HG02588 (cell line): ENCODE results near the gene CEMIP2.

Experiments used
- ATAC-seq: cut with Tn5 transposase; IDR thresholded peaks from one replicate; pipeline ENCODE4 v1.9.1; 2021; ENCODE audit warnings: mild to moderate bottlenecking, moderate library complexity; ENCODE audit not compliant: unreplicated experiment

CEMIP2 gene

DNA sequence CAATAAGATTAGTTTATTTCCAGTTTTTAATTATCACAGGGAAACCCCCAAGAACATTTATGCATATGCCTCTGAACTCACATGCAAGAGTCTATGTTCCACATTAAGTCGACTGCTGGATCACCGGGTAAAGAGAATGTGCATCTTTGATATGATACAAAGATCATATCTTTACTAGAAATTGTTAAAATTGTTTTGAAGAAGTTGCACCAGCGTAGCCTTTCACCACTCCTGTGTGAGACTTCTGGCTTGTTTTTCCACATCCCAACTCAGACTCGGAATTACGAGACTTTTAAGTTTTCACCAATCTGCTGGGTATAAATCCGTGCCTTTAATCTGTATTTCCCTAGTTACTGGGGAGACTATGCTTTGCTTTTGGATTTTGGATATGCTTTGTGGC, 113.2 kb downstream of the CEMIP2 start:
- ATAC-seq: no peak

DNA sequence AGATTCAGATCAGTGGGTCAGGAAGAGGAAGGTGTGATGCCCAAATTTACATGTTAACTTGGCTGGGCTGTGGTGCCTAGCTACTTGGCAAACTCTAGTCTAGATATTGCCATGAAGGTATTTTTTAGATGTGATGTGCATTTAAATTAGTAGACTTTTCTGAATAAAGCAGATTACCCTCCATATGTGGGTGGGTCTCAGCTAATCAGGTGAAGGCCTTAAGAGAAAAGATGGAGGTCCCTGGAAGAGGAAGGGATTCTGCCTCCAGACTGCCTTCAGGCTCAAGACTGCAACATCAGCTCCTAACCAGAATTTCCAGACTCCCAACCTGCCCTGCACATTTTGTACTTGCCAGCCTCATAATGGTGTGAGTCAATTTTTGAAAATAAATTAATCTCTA, 115.8 kb downstream of the CEMIP2 start:
- ATAC-seq: no peak

DNA sequence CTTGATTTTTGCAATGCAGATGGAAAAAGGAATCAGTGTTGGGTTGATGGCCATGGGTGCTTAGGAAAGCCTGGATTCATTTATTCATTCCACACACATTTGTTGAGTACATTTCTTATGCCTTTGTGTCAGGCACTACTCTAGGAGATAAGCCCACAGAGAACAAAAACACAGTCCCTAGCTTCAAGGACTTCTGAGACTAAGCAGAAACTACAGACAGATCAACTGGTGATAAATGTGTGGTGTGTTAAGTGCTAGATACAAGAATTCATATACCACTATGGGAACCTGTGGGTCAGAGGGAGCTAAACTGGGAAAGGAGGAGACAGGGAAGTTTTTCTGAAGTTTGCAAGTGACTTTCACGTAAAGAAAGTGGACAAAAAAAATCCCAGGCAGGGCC, 119.9 kb downstream of the CEMIP2 start:
- ATAC-seq: no peak

DNA sequence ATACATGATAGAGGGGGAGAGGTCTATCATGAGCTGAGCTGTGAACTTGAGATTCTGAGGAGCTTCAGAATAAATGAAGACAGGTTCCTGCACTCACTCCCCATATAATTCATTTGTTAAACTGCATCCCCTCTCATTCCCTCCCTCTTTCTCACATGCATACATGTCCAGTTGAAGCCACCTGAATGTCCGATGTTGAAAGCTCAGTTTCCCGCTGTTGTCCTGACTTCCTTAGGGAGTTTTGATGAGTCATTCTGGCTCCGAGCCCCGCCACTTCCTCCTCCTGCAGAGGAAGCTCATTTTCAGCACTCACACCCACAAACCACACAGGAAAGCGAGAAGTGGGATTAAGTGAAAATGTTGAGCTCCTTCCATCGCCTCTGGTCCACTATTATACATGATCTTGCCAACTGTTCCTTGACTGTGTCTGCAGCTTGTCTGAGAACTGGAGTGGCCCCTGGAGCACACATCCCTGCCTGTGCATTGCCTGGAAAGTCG, 121.2 kb downstream of the CEMIP2 start:
- peak; percentile 50 for ATAC-seq

DNA sequence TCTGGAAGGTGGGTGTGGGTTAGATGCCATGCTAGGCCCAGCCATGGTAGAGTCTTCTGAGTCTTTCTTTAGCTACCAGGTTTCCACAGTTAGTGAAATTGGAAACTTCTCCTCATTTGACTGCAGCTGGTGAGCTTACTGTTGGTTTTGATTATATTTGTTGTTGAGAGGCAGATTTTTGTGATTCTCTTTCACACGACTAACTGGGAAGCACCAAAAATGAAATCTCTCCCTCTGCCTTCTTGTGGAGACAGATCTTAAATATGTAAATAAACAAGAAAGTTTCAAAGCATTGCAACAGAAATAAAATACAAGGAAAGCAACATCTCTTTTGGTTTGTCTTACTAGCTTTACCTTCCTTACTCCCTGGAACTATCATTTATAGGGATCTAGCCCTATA, 122.2 kb downstream of the CEMIP2 start:
- ATAC-seq: no peak

DNA sequence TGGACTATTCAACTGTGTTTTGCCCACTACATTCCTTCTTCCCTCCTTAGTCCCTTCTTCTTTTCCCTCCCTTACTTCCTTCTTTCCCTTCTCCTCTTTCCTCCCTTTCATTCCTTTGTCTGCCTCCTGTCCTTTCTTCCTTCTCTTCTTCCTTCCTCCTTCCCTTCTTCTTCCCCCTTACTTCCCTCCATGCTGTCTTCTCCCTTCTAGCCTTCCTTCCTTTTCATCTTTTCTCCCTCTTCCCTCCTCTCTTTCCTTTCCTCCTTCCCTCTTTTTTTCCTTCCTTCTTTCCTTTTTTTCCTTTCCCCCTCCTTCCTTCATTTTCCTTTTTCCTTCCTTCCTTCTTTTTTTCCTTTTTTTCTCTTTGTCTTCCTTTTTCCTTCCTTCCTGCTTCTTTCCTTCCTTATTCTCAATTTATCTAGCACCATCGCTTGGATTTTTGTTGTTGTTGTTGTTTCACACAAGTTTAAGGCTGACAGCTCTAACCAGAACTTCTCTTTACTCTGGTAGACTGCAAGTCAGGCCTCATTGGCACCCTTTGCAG, 123.4 kb downstream of the CEMIP2 start:
- no peak for ATAC-seq

DNA sequence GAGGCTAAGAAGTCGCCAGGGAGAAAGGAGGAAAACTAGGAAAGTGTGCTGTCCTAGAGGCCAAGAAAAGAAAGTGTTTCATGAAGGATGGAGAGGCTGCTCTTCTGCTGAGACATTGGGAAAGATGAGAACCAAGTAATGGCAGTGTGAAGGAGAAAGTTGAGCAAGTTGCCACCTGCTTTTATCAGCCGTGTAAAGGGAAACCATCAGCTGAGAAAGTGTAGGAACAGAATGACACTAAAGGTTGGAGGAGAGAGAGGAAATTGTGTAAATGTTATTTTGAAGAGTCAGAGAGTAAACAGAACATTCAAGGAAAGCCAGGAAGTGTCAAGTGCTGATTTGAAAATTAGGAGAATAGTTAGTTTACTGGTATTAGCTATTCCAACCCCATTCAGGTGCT, 125.0 kb downstream of the CEMIP2 start:
- ATAC-seq: no peak

DNA sequence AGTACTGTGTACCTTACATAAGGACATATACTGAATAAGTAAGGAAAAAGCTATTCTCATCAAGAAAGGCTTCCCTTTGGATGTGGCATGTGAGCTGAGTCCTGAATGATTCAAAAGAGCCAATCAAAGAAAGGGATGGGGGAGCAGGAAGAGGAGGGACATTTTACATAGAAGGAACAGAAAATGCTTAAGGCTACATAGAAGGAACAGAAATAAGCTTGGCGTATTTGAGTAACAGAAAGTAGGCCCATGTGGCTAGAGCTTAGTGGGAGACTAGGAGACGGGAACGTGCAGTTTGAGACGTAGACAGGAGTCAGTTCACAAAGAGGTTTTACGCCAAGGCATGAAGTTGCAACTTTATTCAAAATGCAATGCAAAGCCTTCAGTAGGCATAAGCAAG, 126.3 kb downstream of the CEMIP2 start:
- ATAC-seq: no peak

DNA sequence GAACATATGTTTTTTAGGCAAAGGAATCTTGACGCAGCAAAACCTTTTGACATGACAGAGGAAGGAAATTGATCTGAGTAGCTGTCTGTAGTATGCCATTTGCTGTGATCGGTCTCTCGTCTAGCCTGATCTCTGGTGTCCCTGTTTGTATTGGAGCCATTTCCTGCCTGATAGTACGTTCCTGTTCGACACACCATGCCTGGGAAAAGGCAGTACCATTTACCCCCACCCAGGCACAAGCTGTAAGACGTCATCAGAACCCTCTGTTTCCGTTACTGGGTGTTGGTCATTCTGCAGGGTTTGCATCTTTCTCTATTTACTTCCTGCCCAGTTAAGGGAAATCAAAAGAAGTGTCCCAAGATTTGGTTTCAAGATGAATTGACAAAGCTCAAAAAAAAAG, 129.7 kb downstream of the CEMIP2 start:
- ATAC-seq: no peak

DNA sequence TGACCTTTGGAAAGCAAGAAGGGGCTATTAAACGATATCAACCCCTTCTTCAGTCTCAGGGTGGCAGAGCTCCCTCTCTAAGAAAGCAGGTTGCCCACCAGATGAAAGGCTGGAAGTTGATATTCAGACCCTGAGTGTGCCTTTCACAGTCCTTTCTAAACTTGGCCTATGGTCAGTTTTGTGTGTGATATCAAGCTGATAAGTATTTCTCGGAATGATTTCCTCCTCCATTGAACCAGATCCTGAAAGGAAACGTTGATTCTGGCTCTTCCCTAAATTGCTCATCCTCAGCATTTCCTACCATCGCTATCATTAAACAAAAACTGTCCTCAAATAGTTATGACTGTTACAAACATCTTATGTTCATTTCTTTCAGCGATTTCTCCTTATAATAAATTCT, 130.4 kb downstream of the CEMIP2 start:
- no peak for ATAC-seq

DNA sequence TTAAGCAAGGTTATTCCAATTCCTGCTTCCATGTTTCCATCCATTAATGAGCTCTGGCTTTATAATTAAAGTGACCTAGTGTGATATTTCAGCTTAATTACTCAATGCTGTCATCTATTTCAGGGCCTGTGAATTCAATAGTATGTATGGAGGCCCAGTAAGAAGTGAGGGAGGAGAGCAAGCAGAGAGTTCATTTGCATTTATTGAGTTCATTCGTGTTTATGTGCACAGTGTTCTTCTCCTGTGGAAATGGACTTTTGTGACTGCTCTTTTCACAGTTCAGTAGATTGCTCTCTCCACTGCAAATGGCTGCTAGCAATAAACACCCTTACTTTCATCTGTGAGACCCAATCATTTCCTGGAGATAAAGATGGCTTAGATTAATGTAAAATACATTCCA, 130.9 kb downstream of the CEMIP2 start:
- no peak for ATAC-seq

DNA sequence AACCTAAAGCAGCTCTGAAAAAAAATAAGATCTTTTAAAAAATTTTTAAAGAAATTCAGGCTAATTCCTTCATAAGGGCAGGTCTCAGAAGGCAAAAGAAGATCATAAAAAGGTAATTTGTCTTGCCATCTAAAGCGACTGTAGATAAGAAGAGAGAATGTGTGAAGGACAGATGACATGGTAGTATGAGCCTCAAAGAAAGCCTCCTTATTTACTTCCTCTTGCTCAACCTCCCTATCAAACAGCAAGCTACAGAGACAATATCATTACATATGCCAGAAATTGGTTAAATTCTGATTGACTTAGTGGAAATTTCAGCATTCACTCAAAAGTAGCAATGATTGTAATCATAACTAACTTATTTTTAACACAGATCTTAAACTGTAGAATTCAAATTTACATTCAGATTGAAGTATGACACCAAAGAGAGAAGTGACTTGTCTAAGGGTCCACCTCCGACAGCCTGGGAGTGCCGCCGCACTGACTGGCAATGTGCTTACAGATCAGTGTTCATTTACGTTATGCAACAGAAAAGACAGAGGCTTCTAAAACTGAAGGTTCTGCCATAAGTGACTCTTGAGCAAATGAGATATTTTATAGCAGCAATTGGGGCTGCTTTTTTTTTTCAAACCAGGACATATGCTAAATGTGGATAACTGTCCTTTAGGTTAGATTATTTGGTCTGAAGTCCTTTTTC, 132.0 kb downstream of the CEMIP2 start:
- no peak for ATAC-seq

DNA sequence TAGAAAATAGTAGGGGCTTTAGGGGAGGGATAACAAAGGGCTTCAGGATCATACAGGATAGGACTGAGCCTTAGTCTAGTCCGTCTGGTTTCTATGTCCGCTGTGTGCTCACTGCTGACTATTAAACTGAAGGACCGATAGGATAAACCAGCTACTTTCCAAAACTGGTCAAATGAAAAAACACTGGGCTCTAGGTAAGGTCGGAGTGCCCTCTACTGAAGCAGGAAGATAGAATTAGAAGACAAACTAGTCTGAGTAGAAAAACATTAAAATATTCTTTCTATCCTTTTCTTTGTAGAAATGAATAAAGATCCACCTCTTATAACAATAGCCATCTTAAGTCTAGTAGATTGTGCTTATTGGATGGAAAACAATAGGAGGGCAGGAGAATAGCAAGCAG, 133.6 kb downstream of the CEMIP2 start:
- no peak for ATAC-seq
